ENCODE results near the gene KRT38. TPM values are rescaled to one million over a fixed set of nuclear protein-coding genes. Genes with fewer than 3 reads are reported as not detected.

KRT38 gene
- total RNA-seq, 4 donors from 2014 or later: 1.6 to 21.6 (median 3.9) TPM; not detected in 1

DNA sequence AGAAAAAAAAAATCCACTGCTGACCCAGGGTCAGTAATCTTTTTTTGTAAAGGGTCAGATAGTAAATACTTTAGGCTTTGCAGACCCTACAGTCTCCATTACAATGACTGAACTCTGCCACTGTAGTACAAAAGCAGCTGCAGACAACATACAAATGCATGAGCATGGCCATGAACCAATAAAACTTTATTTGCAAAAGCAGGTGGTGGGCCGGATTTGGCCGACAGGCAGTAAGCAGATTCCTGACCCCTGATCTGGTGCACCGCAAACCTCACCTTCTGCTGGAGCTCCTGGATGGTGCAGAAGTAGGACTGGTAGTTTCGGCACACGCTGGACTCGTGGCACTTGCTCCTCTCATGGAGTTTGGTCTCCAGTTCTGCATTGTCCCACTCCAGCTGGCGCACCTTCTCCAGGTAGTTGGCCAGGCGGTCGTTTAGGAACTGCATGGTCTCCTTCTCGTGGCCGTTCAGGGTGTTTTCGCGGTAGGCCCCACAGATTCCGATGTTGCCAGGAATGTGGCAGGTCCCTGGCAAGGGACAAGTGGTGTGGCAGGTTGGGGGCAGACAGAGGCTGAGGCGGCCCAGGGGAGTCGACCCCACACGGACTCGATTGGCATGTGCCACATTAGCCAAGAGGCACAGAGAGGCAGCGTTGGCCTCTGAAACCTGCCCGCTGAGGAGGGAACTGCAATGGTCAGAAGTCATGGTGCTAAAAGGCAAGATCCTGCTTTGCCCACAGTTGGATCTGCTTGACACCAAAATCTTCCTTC, 29.5 kb downstream of the KRT38 start:
- DNase-seq (ENCODE audit: low spot score in 2 of 2): no peak
- WGBS: 96% methylated on average over 17 of the region's 20 CpGs
- no peaks in the 10 kb centered on the region for H3K36me3 ChIP-seq
- H3K9me3 ChIP-seq: no peaks in the 10 kb centered on the region
- no peaks in the 10 kb centered on the region for H3K4me1 ChIP-seq
- H3K27ac ChIP-seq: no peak overlapping the region
- no peak for TF ChIP-seq EP300 (IDR thresholded peaks at IDR 0.05)
- TF ChIP-seq, protein P1, sequence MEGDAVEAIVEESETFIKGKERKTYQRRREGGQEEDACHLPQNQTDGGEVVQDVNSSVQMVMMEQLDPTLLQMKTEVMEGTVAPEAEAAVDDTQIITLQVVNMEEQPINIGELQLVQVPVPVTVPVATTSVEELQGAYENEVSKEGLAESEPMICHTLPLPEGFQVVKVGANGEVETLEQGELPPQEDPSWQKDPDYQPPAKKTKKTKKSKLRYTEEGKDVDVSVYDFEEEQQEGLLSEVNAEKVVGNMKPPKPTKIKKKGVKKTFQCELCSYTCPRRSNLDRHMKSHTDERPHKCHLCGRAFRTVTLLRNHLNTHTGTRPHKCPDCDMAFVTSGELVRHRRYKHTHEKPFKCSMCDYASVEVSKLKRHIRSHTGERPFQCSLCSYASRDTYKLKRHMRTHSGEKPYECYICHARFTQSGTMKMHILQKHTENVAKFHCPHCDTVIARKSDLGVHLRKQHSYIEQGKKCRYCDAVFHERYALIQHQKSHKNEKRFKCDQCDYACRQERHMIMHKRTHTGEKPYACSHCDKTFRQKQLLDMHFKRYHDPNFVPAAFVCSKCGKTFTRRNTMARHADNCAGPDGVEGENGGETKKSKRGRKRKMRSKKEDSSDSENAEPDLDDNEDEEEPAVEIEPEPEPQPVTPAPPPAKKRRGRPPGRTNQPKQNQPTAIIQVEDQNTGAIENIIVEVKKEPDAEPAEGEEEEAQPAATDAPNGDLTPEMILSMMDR (IDR thresholded peaks at IDR 0.05): no peak
- TF ChIP-seq POLR2A (IDR thresholded peaks at IDR 0.05): no peak
- TF ChIP-seq POLR2AphosphoS5 (IDR thresholded peaks at IDR 0.05): no peak
- no peak overlapping the region for H3K4me3 ChIP-seq
- H3K27me3 ChIP-seq: no peaks in the 10 kb centered on the region

- no peak for DNase-seq (ENCODE audit: low spot score in 2 of 2)
- 96% methylated on average over 10 of the region's 10 CpGs for whole genome bisulfite sequencing
- no peak overlapping the region for H3K27ac ChIP-seq
- TF ChIP-seq POLR2AphosphoS5 (IDR thresholded peaks at IDR 0.05) (no peak), POLR2A (IDR thresholded peaks at IDR 0.05) (no peak), EP300 (IDR thresholded peaks at IDR 0.05) (no peak)
- TF ChIP-seq, protein P1 (IDR thresholded peaks at IDR 0.05): no peak
- H3K27me3 ChIP-seq: no peaks in the 10 kb centered on the region
- H3K4me1 ChIP-seq: peaks cover 7% of the 10 kb centered on the region
- H3K4me3 ChIP-seq: no peak overlapping the region
- no peaks in the 10 kb centered on the region for H3K36me3 ChIP-seq
- H3K9me3 ChIP-seq: no peaks in the 10 kb centered on the region
These were observed 33.6 kb downstream of the KRT38 start for GRCh38 chr17:41407226-41407625.

- no peaks in the 10 kb centered on the region for H3K9me3 ChIP-seq
- H3K36me3 ChIP-seq: no peaks in the 10 kb centered on the region
- no peak overlapping the region for H3K4me3 ChIP-seq
- DNase-seq (ENCODE audit: low spot score in 2 of 2): no peak
- 52% methylated on average over 5 of the region's 5 CpGs for WGBS
- H3K27me3 ChIP-seq: no peaks in the 10 kb centered on the region
- TF ChIP-seq POLR2A (IDR thresholded peaks at IDR 0.05) (no peak), POLR2AphosphoS5 (IDR thresholded peaks at IDR 0.05) (no peak), EP300 (IDR thresholded peaks at IDR 0.05) (no peak)
- TF ChIP-seq, protein P1 (IDR thresholded peaks at IDR 0.05): no peak
- no peak overlapping the region for H3K27ac ChIP-seq
- peaks cover 7% of the 10 kb centered on the region for H3K4me1 ChIP-seq
These were observed 34.6 kb downstream of the KRT38 start for GRCh38 chr17:41406205-41406604.

DNA sequence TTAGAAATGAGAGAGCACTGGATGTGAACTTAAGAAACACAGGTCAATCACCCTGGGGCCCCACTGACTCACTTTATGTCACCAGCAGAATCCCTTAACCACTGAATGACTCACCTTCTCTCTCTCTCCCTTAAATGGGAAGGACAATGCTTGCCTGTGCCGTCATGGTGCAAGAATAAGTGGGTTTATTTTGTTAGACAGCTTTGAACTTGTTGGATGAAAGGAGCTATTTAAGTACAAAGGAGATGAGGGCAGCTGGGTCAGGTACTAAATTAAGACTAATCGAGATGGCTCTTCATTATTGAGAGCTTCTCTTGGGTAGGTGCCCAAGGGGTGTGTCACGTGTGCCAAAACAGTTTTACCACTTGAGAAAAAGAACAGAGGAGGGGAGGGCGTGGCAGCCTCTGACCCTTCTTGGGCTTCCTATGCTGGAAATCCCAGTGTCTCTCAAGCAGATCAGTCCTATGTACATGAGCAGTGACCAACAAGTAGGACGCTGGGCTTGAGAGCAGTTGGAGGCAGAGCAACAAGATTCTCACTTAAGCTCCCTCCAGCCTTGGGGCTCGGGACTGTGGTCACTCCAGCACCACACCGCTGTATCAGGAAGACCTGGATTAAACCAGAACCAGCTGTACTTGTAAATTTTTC, 36.6 kb downstream of the KRT38 start:
- Histone ChIP-seq H3K9me3 (no peaks in the 10 kb centered on the region), H3K36me3 (no peaks in the 10 kb centered on the region), H3K4me1 (peaks cover 7% of the 10 kb centered on the region), H3K27ac (no peak overlapping the region), H3K27me3 (no peaks in the 10 kb centered on the region), H3K4me3 (no peak overlapping the region)
- WGBS: 51% methylated on average over 7 of the region's 7 CpGs
- no peak for DNase-seq (ENCODE audit: low spot score in 2 of 2)
- TF ChIP-seq POLR2A (IDR thresholded peaks at IDR 0.05) (no peak), POLR2AphosphoS5 (IDR thresholded peaks at IDR 0.05) (no peak), EP300 (IDR thresholded peaks at IDR 0.05) (no peak)
- TF ChIP-seq, protein P1 (IDR thresholded peaks at IDR 0.05): no peak

DNA sequence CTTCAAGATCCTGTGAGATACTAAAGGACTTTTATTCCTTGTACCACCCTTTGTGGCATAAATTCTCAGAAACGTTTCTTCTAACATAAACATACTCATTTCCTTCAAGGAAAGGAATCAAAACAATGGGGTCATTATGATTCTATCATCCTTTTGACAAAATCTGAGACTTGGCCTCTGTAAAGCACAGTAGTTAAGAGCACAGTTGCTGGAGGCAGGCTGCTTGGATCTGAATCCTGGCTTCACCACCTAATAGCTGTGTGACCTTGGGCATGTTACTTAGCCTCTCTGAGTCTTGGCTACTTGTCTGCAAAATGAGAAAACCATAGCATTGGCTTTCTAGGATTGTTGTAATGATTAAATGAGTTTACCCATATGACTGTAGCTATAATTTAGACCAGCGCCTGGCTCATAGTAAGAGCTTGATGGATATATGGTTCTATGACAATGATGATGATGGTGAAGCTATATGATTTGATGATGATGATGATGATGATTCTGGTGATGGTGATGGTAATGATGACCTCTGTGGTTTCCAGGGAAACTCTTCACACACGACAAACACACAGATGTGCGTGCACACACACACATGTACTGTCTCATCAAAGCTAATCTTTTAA, 37.3 kb downstream of the KRT38 start:
- Histone ChIP-seq H3K9me3 (no peaks in the 10 kb centered on the region), H3K27ac (no peak overlapping the region), H3K4me1 (peaks cover 7% of the 10 kb centered on the region), H3K27me3 (no peaks in the 10 kb centered on the region), H3K36me3 (no peaks in the 10 kb centered on the region), H3K4me3 (no peak overlapping the region)
- no peak for DNase-seq (ENCODE audit: low spot score in 2 of 2)
- TF ChIP-seq POLR2A (IDR thresholded peaks at IDR 0.05) (no peak), EP300 (IDR thresholded peaks at IDR 0.05) (no peak)
- 43% methylated on average over 4 of the region's 4 CpGs for WGBS
